GM19351 (cell line): Measurements from ENCODE around the gene MOBP.
"Not testable (repeated sequence)": the region's sequence is repeated elsewhere in the genome, so short reads cannot be mapped to it uniquely, and the experiment has no call there.

Experiments used
- ATAC-seq: cut with Tn5 transposase; IDR thresholded peaks from one replicate; pipeline ENCODE4 v1.9.1; 2021; ENCODE audit warnings: mild to moderate bottlenecking, moderate library complexity; ENCODE audit not compliant: unreplicated experiment

Gene MOBP

DNA sequence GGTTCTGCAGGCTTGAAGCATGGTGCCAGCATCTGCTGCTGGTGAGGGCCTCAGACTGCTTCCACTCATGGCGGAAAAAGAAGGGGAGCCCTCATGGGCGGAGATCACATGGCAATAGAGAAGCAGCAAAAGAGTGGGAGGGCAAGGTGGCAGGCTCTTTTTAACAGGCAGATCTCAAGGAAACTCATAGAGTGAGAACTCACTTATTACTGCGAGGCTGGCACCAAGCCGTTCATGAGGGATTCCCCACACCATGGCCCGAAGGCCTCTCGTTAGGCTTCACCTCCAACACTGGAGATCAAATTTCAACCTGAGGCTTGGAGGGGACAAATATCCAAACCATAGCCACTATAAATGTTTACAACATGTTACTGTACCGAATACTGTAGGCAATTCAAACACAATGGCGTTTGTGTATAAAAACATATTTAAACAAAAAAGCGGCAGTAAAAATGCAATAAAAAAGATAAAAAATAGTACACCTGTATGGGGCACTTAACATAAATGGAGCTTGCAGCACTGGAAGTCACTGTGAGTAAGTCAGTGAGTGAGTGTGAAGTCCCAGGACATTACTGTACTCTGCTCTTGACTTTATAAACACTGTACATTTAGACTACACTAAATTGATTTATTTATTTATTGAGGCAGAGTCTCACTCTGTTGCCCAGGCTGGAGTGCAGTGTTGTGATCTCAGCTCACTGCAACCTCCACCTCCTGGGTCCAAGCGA, 18.8 kb upstream of the MOBP start:
- ATAC-seq: no peak

DNA sequence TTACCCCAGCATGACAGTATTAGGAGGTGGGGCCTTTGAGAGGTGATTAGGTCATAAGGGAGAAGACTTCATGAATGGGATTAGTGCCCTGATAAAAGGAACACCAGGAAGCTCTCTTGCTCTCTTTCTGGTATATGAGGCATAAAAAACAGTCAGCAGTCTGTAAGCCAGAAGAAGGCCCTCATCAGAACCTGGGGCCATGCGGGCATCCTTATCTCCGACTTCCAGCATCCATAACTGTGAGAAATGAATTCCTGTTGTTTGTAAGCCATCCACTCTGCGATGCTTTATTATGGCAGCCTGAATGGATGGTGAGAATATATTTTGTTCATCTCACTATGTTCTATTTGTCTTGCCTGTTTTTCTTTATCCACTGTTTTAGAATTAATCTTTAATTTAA, 17.7 kb upstream of the MOBP start:
- ATAC-seq: no peak

GRCh38 chr3:39453134-39453533, 14.3 kb upstream of the MOBP start:
- ATAC-seq: no peak

DNA sequence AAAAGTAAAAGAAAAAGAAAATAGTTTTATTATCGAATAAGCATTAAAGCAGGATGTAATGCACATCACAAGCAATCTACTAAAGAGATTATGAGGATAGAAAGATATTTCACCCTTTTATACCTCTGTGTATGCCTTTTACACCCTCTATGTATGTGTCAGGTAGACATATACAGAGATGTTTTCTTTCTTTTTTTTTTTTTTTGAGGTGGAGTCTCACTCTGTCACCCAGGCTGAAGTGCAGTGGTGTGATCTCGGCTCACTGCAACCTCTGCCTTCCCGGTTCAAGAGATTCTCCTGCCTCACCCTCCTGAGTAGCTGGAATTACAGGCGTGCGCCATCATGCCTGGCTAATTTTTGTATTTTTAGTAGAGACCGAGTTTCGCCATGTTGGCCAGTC, 13.6 kb upstream of the MOBP start:
- not testable (repeated sequence) for ATAC-seq

GRCh38 chr3:39454591-39455217, 12.8 kb upstream of the MOBP start:
- ATAC-seq: no peak

DNA sequence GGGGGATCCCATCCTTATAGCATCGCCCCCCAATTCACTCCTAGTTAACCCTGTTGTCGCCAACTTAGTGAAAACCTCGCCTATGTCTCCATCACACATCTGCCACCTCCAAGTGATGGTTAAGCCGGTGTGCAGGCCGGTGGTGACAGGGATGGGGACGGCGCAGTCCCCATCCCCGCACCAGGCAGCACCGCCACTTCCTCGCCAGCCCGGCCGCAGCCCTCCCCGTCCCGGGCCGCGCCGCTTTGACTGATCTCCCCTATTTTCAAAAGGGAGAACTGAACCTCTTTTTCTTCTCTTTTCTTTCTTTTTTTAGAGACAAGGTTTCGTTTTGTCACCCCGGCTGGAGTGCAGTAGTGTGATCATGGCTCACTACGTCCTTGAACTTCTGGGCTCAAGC, 11.3 kb upstream of the MOBP start:
- no peak for ATAC-seq

DNA sequence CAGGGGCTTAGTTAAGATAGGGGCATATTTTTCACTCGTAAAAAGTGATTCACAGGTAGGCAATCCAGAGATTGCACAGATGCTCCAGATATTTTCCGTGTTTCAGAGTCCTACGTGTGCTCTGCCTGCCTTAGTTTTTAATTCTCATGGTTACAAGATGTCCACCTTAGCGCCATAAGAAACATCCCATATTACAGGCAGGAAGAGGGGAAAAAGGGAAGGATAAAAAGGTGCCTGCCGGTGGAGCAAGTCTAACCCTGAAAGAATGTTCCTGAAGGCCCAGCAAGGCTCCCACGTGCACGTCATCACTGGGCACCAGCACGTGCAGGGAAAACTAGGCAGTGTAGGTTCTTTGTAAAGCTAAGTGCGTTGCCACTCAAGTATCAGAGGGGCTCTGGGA, 10.1 kb upstream of the MOBP start:
- no peak for ATAC-seq

DNA sequence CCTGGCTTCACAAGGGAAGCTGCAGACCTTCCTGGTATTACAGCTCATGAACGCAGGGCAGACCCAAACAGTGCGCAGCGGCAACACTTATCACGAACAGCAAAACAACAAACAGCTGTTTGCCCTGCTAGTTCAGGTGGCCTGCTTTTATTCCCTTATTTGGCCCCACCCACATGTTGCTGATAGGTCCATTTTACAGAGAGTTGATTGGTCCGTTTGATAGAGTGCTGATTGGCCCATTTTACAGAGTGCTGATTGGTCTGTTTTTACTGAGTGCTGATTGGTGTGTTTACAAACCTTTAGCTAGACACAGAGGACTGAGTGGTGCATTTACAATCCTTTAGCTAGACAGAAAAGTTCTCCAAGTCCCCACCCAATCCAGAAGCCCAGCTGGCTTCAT, 8.9 kb upstream of the MOBP start:
- ATAC-seq: not testable (repeated sequence)

GRCh38 chr3:39460677-39461076, 6.8 kb upstream of the MOBP start:
- ATAC-seq: no peak

GRCh38 chr3:39463269-39463668, 4.2 kb upstream of the MOBP start:
- no peak for ATAC-seq

GRCh38 chr3:39466988-39467387, 492 bp upstream of the MOBP start:
- no peak for ATAC-seq

DNA sequence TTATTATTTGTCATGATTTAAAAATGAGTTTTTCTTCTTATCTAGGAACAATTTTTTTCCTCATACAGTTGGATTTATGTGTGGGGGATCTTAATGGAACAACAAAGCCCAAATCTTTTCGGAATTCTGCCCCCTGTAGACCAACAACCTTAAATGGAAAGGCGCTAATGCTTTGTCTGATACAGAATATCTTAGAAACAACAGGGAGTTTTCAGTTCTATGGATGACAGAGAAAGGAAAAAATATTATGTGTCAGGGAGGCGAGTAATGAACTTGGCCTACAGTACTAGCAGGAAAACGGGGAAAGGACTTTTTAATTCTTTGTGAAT, 592 bp downstream of the MOBP start:
- no peak for ATAC-seq

DNA sequence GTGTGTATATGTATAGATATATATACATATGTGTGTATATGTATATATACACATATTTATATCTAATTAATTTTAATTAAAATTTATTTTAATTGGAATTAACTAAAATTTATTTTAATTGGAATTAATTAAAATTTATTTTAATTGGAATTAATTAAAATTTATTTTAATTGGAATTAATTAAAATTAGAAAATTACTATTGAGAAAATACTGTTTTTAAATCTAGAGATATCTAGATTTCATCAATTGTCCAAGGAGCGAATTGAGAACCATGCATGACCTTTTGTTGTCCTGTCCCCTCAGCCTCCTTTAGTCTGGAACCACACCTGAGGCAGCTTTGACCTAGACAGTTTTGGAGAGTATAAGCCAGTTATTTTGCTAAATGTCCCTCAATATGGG, 1.8 kb downstream of the MOBP start:
- no peak for ATAC-seq

GRCh38 chr3:39469945-39470344, 2.5 kb downstream of the MOBP start:
- no peak for ATAC-seq

GRCh38 chr3:39471652-39472051, 4.2 kb downstream of the MOBP start:
- ATAC-seq: no peak

- ATAC-seq: no peak
These were observed 6.1 kb downstream of the MOBP start for GRCh38 chr3:39473452-39474125.

DNA sequence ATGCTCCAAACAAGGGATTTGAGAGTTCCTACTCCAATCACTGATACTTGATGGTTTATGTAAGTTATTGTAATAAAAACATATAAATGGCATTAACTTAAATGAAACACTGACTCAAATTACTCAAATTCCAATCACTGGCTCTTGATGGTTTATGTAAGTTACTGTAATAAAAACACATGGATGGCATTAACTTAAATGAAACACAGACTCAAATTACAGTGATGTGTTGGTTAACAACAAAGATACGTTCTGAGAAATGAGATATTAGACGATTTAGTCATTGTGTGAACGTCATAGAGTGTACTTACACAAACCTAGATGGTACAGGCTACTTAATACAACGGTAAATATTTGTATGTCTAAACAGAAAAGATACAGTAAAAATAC, 6.6 kb downstream of the MOBP start:
- ATAC-seq: no peak

GRCh38 chr3:39476783-39477182, 9.3 kb downstream of the MOBP start:
- no peak for ATAC-seq

- no peak for ATAC-seq
These were observed 10.7 kb downstream of the MOBP start for GRCh38 chr3:39478226-39478625.

DNA sequence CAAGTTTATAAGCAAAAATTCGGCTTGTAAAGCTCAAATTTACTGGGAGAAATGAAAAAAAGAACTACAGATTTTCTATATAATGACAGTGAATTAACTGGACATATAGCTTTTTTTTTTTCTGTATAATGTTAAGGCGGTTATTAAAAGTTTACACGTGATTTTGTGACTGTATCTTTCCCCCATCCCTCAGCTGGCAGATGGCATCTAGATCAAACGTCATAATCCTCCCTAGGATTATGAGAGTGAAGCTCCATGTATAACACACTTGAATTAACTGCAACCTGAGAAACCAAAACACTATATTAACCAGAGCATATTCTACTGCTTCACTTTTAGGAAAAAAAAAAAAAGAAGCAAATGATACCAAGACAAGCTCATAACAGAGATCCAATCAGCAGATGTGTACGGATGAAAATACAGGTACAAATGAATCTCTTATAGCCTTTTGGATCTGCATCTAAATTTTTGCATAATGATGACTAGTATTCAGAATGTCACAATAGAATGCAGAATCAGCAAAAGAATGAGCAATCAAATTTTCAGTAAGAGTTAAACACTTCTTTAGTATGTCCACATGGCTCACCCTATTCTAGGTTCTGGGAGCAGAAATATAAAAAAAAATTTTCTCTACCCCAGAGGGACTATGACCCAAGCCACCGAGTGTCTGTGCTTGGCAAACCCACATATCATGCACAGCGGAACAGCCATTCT, 12.4 kb downstream of the MOBP start:
- no peak for ATAC-seq

- no peak for ATAC-seq
These were observed 18.1 kb downstream of the MOBP start for GRCh38 chr3:39485547-39485946.

- no peak for ATAC-seq
These were observed 23.5 kb downstream of the MOBP start for GRCh38 chr3:39491014-39491413.
